Measurements from ENCODE around the gene GUK1. TPM values are rescaled to one million over a fixed set of nuclear protein-coding genes. Genes with fewer than 3 reads are reported as not detected.

The GUK1 gene
- total and polyA plus RNA-seq, 2 experiments from 2014 or later: 87.5 to 121 TPM

- TF ChIP-seq ZNF462 (CRISPR knock-in tag; IDR thresholded peaks at IDR 0.05): no peak
Observed at GRCh38 chr1:228092342-228093049, 47.6 kb upstream of the GUK1 start (continued).

- ATAC-seq: no peak
- TF ChIP-seq ETS1 (IDR thresholded peaks at IDR 0.05) (no peak), POLR2AphosphoS5 (IDR thresholded peaks at IDR 0.05; ENCODE audit: low read depth) (no peak), EZH2 (IDR thresholded peaks at IDR 0.05; ENCODE audit: low read depth, unreplicated experiment) (no peak), JUNB (IDR thresholded peaks at IDR 0.05; ENCODE audit: unreplicated experiment) (no peak), CREB1 (CRISPR knock-in tag; IDR thresholded peaks at IDR 0.05; ENCODE audit: low read depth) (no peak), STAT1 (IDR thresholded peaks at IDR 0.05; ENCODE audit: unreplicated experiment) (no peak), ZNF331 (CRISPR knock-in tag; IDR thresholded peaks at IDR 0.05; ENCODE audit: low read depth) (no peak)
Observed at GRCh38 chr1:228093050-228093906, 46.8 kb upstream of the GUK1 start.

More at GRCh38 chr1:228093050-228093906, 46.8 kb upstream of the GUK1 start:
- Mint-ChIP-seq H3K27me3 (ENCODE audit: insufficient read depth, low read depth, poor library complexity) (peaks cover 9% of the 10 kb centered on the region), H3K27ac (no peak overlapping the region), H3K4me3 (no peak overlapping the region), H3K4me1 (peaks cover 21% of the 10 kb centered on the region), H3K36me3 (ENCODE audit: low read depth) (peaks cover 53% of the 10 kb centered on the region), H3K9me3 (peaks cover 11% of the 10 kb centered on the region)
- no peak for DNase-seq (ENCODE audit: low spot score)
- Histone ChIP-seq H3K27me3 (ENCODE audit: insufficient read depth) (no peaks in the 10 kb centered on the region), H4K20me1 (replicated peaks; ENCODE audit: insufficient read depth) (peaks cover 82% of the 10 kb centered on the region), H3K4me1 (ENCODE audit: insufficient read depth) (no peaks in the 10 kb centered on the region; the same call in 1 of the 2 replicates), H3K36me3 (ENCODE audit: insufficient read depth) (no peaks in the 10 kb centered on the region), H2AFZ (no peak overlapping the region), H3F3A (replicated peaks; ENCODE audit: low read depth) (no peaks in the 10 kb centered on the region), H3K79me2 (replicated peaks; ENCODE audit: insufficient read depth) (peaks cover 86% of the 10 kb centered on the region), H3K27ac (ENCODE audit: low read depth) (no peak overlapping the region), H3K9me2 (ENCODE audit: insufficient read depth) (no peaks in the 10 kb centered on the region), H3K4me3 (no peak overlapping the region), H3K4me2 (no peak overlapping the region)

Data from GM23338 (cell line).